Epithelial cell of proximal tubule (primary cell): ENCODE measurements around the gene PTPRN2. TPM values are rescaled to one million over a fixed set of nuclear protein-coding genes. Genes with fewer than 3 reads are reported as not detected.
"Not testable (repeated sequence)": the region's sequence is repeated elsewhere in the genome, so short reads cannot be mapped to it uniquely, and the experiment has no call there.

ENCODE experiments used
- DNase-seq: peaks from one replicate; pipeline ENCODE4 v3.0.0-alpha.2; 2011; ENCODE audit warnings: low read depth
- H3K4me3 ChIP-seq: 2 replicates; pipeline ENCODE4 v1.5.1; 2011; ENCODE audit warnings: low read depth, mild to moderate bottlenecking, low read length
- CTCF ChIP-seq: conservative IDR thresholded peaks from 2 replicates; pipeline ENCODE4 v1.5.1; 2012; ENCODE audit warnings: low read depth, mild to moderate bottlenecking, low read length
- total RNA-seq: library from RNA; depleted of rRNA; stranded (reverse); fragments of >200 nt; gene quantifications from 2 replicates; pipeline ENCODE4 v1.2.3, GENCODE V29; 2015

Gene PTPRN2
- total RNA-seq, 1 donor from 2014 or later, result 2.8 TPM

DNA sequence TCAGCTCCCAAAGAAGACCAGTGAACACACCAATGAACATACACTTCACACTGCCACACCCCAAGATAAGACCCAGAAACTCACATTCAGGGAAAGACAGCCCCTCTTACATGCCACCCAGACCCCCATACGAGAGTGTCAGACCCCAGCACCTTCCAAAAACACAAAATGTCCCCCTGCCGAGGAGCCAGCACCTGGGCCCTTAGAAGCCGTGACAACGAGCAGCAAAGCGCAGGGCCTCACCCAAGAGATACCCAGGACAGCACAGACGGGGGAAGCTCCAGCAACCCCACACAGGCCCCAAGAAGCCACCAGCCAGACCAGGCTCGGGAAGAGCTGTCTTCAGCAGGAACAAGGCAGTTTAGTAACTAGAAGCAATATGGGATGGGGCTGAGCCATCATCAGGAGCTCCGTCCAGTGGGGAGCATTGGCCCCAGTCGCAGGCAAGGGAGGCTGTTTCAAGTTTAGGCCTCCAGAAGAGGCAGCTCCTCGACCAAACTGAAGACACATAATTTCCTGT is 243.6 kb downstream of the PTPRN2 start:
- H3K4me3 ChIP-seq, result no peak overlapping the region
- DNase-seq, result no peak
- no peak for TF ChIP-seq CTCF

GRCh38 chr7:158343526-158343925 is 244.1 kb downstream of the PTPRN2 start:
- H3K4me3 ChIP-seq, result no peak overlapping the region
- no peak for TF ChIP-seq CTCF
- DNase-seq, result no peak

DNA sequence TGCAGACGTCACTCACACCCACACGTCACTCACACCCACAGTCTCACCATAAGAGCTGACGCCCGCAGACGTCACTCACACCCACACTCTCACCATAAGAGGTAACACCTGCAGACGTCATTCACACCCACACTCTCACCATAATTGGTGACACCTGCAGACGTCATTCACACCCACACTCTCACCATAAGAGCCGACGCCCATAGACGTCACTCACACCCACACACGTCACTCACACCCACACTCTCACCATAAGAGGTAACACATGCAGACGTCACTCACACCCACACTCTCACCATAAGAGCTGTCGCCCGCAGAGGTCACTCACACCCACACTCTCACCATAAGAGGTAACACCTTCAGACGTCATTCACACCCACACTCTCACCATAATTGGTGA is 246.5 kb downstream of the PTPRN2 start:
- H3K4me3 ChIP-seq, DNase-seq: not testable (repeated sequence)

DNA sequence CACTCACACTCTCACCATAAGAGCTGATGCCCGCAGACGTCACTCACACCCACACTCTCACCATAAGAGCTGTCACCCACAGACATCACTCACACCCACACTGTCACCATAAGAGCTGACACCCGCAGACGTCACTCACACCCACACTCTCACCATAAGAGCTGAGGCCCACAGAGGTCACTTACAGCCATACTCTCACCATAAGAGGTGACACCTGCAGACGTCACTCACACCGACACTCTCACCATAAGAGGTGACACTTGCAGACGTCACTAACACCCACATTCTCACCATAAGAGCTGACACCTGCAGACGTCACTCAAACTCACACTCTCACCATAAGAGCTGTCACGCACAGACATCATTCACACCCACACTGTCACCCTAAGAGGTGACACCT is 250.7 kb downstream of the PTPRN2 start:
- not testable (repeated sequence) for H3K4me3 ChIP-seq, DNase-seq

DNA sequence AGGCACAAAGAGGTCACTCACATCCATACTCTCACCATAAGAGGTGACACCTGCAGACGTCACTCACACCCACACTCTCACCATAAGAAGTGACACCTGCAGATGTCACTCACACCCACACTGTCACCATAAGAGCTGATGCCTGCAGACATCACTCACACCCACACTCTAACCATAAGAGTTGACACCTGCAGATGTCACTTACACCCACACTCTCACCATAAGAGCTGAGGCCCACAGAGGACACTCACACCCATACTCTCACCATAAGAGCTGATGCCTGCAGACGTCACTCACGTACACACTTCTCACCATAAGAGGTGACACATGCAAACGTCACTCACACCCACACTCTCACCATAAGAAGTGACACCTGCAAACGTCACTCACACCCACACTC is 255.1 kb downstream of the PTPRN2 start:
- H3K4me3 ChIP-seq, DNase-seq: not testable (repeated sequence)

GRCh38 chr7:158331826-158332450 is 255.7 kb downstream of the PTPRN2 start:
- H3K4me3 ChIP-seq, DNase-seq: not testable (repeated sequence)

DNA sequence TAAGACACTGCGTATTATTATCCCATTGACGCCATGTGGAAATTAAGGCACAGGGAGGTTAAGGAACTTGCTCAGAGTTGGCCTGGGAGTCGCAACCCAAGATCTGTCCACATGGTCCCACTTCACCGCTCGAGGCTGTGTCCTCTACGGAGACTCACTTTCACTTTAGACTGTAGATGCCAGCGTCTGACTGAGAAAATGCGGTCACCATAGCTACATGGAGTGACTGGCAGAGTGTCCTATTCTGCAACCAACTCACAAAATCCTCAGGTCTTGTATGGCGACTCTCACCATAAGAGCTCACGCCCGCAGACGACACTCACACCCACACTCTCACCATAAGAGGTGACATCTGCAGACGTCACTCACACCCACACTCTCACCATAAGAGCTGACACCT is 257.9 kb downstream of the PTPRN2 start:
- no peak for DNase-seq
- TF ChIP-seq CTCF, result no peak
- no peak overlapping the region for H3K4me3 ChIP-seq

DNA sequence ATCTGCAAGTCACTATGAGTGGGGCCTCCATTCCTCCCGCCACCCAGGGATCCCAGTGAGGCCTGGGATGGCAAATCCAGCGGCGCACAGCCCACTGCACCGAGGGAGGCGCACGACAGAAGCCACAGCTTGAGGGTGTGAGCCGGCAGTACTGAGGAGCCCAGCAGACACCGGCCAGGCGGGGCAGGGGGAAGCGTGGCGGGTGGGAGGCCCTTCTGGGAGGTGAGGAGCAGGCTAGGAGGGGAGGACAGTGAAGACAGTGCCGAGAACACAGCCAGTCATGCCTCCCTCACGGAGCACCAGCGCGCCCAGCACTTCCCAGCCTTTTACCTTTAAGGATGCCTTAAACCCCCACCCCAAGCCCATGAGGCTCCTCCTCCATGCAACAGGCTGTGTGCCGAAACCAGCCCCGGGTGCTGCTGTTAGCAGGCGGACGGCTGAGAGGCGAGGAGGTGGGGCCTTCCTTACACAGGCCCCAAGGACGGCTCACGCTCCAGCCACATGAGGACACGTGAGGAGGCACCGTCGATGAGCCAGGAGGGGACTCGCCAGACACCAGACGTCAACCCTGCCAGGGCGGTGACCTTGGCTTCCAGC is 258.5 kb downstream of the PTPRN2 start:
- no peak for TF ChIP-seq CTCF
- H3K4me3 ChIP-seq, result no peak overlapping the region
- DNase-seq, result no peak

DNA sequence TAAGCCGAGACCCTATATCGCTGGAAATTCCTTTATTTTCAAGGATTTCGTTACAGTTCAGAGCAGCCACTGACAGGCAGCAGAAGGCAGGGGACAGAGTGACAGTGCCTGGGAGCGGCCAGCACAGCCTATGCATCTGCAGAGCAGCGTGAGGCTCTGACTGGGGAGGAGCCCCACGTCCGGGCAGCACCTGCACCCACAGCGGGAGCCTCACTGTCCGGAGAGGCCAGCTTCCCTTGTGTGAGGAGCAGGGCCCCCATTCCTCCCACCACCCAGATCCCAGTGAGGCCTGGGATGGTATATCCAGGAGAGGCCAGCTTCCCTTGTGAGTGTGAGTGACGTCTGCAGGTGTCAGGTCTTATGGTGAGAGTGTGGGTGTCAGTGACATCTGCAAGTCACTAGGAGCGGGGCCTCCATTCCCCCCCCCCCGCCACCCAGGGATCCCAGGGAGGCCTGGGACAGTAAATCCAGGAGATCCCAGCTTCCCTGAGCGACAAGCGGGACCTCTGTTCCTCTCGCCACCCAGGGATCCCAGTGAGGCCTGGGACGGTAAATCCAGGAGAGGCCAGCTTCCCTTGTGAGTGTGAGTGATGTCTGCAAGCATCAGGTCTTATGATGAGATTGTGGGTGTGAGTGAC is 259.1 kb downstream of the PTPRN2 start:
- no peak for TF ChIP-seq CTCF
- no peak overlapping the region for H3K4me3 ChIP-seq
- no peak for DNase-seq
